ENCODE measurements around the gene NR4A1. TPM values are rescaled to one million over a fixed set of nuclear protein-coding genes. Genes with fewer than 3 reads are reported as not detected.
A peak's percentile ranks its signal among the peaks of the same experiment; 100 is the strongest.

The NR4A1 gene
- total and polyA plus RNA-seq, 2 of the 13 experiments (the other 11 are each of a cell fraction or from before 2014, with no cell fraction given), result 5.7 to 15.2 TPM

DNA sequence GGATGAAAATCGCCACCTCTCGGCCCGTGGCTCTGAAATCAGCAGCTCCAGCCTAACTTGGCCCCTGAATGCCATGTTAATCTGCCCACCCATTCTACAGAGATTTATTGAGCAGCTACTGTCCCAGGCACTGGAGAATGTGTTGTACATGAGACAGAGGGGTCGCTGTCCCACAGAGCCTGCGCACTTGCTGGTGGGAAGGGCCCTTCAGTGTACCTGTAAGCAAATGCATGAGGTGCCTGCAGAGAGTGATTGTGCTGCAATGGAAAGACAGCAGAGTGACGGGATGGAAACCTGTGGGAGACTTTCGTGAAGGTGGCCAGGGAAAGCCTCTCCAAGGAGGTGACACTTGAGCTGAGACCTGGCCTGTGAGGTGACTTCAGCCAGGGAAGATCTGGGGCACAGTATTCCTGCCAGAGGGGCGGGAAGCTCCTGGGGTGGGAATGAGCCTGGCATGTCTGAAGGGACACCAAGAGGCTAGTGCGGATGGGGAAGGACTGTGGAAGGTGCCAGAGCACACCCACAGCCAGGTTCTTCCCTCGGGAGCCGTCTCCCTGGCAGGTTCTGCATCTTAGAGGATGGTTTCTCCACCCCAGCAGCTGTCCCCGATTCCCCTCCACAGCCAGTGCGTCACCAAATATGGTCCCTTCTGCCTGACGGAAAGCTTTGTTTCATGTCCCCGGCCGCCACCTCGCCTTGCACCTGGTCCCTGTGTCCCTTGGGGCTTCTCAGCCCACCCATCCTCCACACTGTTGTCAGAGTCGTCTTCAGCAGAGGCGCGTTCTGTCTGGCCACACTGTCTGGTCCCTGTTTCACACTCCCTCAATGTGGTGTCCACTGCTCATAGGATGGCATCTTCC lies 36.9 kb downstream of the NR4A1 start:
- intact Hi-C loops (cut with micrococcal nuclease; ENCODE audit: unreplicated experiment), result no loop called here
- no peak for FAIRE-seq

DNA sequence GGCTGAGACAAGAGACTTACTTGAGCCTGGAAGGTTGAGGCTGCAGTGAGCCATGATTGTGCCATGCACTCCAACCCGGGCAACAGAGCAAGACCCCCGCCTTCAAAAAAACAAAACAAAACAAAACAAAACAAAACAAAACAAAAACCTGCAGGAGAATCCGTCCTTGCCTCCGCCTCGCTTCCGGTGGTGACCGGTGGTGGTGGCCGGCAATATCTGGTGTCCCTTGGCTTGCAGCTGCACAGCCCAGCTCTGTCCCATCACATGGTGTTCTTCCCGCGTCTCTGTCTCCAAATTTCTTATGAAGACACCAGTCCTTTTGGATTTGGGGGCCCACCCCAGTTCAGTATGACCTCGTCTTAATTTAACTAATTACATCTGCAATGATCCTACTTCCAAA lies 38.2 kb downstream of the NR4A1 start:
- POLR2A ChIA-PET, result no interaction called here
- BruUV-seq (replicated peaks), result no TSS peak
- no peaks in the 10 kb centered on the region for H3K9me3 ChIP-seq (ENCODE audit: low read length)
- no peaks in the 10 kb centered on the region for H4K20me1 ChIP-seq (ENCODE audit: insufficient read depth, low read length)
- no peak overlapping the region for H3K27ac ChIP-seq (ENCODE audit: extremely low read length, insufficient read depth, low read length)
- CTCF ChIA-PET (ENCODE audit: low intra/inter-chr PET ratio, low total read pairs), result no interaction called here
- ATAC-seq (no peak), FAIRE-seq (no peak), DNase-seq (ENCODE audit: low spot score) (no peak)
- no peak overlapping the region for H3K4me3 ChIP-seq (replicated peaks in 1 of 3; ENCODE audit: insufficient read depth in 1 of 3, low read depth in 2 of 3, low read length in 3 of 3)
- no peaks in the 10 kb centered on the region for H3K79me2 ChIP-seq (ENCODE audit: insufficient read depth, low read length)
- TF ChIP-seq TRIM24 (CRISPR knock-in tag; IDR thresholded peaks at IDR 0.05) (no peak), ZNF878 (CRISPR knock-in tag; IDR thresholded peaks at IDR 0.05) (no peak), ZNF724P (CRISPR knock-in tag; IDR thresholded peaks at IDR 0.05; ENCODE audit: borderline replicate concordance) (no peak), ZNF3 (CRISPR knock-in tag; IDR thresholded peaks at IDR 0.05) (no peak), SALL2 (CRISPR knock-in tag; IDR thresholded peaks at IDR 0.05) (no peak)
- no peak overlapping the region for H3K4me2 ChIP-seq (ENCODE audit: low read depth, low read length)
- no peak overlapping the region for H2AFZ ChIP-seq (ENCODE audit: low read length)
- peaks cover 12 to 55% of the 10 kb centered on the region in 2 experiments for H3K27me3 ChIP-seq (ENCODE audit: control insufficient read depth in 1 of 2, insufficient read depth in 2 of 2, low read length in 2 of 2)
- peaks cover 34% of the 10 kb centered on the region for H3K4me1 ChIP-seq (ENCODE audit: insufficient read depth, low read length)
- in situ Hi-C loops (cut with HindIII; ENCODE audit: extremely low pct_ligation_motif_present, low pct_unique_long_range_greater_than_20kb), result no loop called here
- intact Hi-C loops (cut with micrococcal nuclease; ENCODE audit: unreplicated experiment), result no loop called here
- no peaks in the 10 kb centered on the region for H3K36me3 ChIP-seq (replicated peaks in 1 of 2; ENCODE audit: control insufficient read depth in 1 of 2, insufficient read depth in 2 of 2, low read length in 2 of 2)
- WGBS (ENCODE audit: low lambda C conversion rate), result 49% methylated on average over 11 of the region's 11 CpGs
- no peak overlapping the region for H3K9ac ChIP-seq (ENCODE audit: insufficient read depth, low read depth, low read length)

More for the DNA sequence above, 36.9 kb downstream of the NR4A1 start:
- Histone ChIP-seq H3K9ac (ENCODE audit: insufficient read depth, low read depth, low read length) (no peak overlapping the region), H4K20me1 (ENCODE audit: insufficient read depth, low read length) (no peaks in the 10 kb centered on the region), H3K9me3 (ENCODE audit: low read length) (no peaks in the 10 kb centered on the region), H3K4me2 (ENCODE audit: low read depth, low read length) (no peak overlapping the region), H2AFZ (ENCODE audit: low read length) (no peak overlapping the region), H3K4me3 (replicated peaks in 1 of 3; ENCODE audit: insufficient read depth in 1 of 3, low read depth in 2 of 3, low read length in 3 of 3) (no peak overlapping the region), H3K36me3 (replicated peaks in 1 of 2; ENCODE audit: control insufficient read depth in 1 of 2, insufficient read depth in 2 of 2, low read length in 2 of 2) (no peaks in the 10 kb centered on the region), H3K79me2 (ENCODE audit: insufficient read depth, low read length) (no peaks in the 10 kb centered on the region), H3K4me1 (ENCODE audit: insufficient read depth, low read length) (peaks cover 37% of the 10 kb centered on the region), H3K27me3 (ENCODE audit: control insufficient read depth in 1 of 2, insufficient read depth in 2 of 2, low read length in 2 of 2) (peaks cover 12 to 55% of the 10 kb centered on the region in 2 experiments), H3K27ac (ENCODE audit: extremely low read length, insufficient read depth, low read length) (no peak overlapping the region)
- no TSS peak for BruUV-seq (replicated peaks)
- CTCF ChIA-PET (ENCODE audit: low intra/inter-chr PET ratio, low total read pairs), result no interaction called here
- ATAC-seq, result peak; percentile 29
- no peak for DNase-seq (ENCODE audit: low spot score)
- no peak for TF ChIP-seq KMT2A (CRISPR knock-in tag; IDR thresholded peaks at IDR 0.05)
- TF ChIP-seq, protein P1, sequence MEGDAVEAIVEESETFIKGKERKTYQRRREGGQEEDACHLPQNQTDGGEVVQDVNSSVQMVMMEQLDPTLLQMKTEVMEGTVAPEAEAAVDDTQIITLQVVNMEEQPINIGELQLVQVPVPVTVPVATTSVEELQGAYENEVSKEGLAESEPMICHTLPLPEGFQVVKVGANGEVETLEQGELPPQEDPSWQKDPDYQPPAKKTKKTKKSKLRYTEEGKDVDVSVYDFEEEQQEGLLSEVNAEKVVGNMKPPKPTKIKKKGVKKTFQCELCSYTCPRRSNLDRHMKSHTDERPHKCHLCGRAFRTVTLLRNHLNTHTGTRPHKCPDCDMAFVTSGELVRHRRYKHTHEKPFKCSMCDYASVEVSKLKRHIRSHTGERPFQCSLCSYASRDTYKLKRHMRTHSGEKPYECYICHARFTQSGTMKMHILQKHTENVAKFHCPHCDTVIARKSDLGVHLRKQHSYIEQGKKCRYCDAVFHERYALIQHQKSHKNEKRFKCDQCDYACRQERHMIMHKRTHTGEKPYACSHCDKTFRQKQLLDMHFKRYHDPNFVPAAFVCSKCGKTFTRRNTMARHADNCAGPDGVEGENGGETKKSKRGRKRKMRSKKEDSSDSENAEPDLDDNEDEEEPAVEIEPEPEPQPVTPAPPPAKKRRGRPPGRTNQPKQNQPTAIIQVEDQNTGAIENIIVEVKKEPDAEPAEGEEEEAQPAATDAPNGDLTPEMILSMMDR (CRISPR knock-in tag; IDR thresholded peaks at IDR 0.05), result peak; percentile 41
- WGBS (ENCODE audit: low lambda C conversion rate), result 35% methylated on average over 16 of the region's 20 CpGs
- POLR2A ChIA-PET, result no interaction called here
- in situ Hi-C loops (cut with HindIII; ENCODE audit: extremely low pct_ligation_motif_present, low pct_unique_long_range_greater_than_20kb), result no loop called here

Measured in HepG2 (cell line).